Ishikawa (cell line): Measurements from ENCODE around the gene CRTC3.

Experiments used
- CEBPB ChIP-seq: IDR thresholded peaks from 2 replicates; pipeline ENCODE4 v1.6.1; 2012
- CREB1 ChIP-seq: IDR thresholded peaks from 2 replicates; pipeline ENCODE4 v1.6.1; 2012; ENCODE audit warnings: low read depth
- EGR1 ChIP-seq: IDR thresholded peaks from 2 replicates; pipeline ENCODE4 v1.6.1; 2012
- EP300 ChIP-seq: IDR thresholded peaks from 2 replicates; pipeline ENCODE4 v1.6.1; 2012; ENCODE audit warnings: borderline replicate concordance
- FOXM1 ChIP-seq: IDR thresholded peaks from 2 replicates; pipeline ENCODE4 v1.6.1; 2012; ENCODE audit warnings: low read depth, borderline replicate concordance
- MAX ChIP-seq: IDR thresholded peaks from 2 replicates; pipeline ENCODE4 v1.6.1; 2012
- NFIC ChIP-seq: IDR thresholded peaks from 2 replicates; pipeline ENCODE4 v1.6.1; 2012
- RAD21 ChIP-seq: IDR thresholded peaks from 2 replicates; pipeline ENCODE4 v1.6.1; 2012; ENCODE audit warnings: low read depth
- REST ChIP-seq: IDR thresholded peaks from 2 replicates; pipeline ENCODE4 v1.6.1; 2012; ENCODE audit warnings: low read depth, mild to moderate bottlenecking
- TAF1 ChIP-seq: IDR thresholded peaks from 2 replicates; pipeline ENCODE4 v1.6.1; 2012; ENCODE audit warnings: low read depth, mild to moderate bottlenecking
- TCF12 ChIP-seq: IDR thresholded peaks from 2 replicates; pipeline ENCODE4 v1.6.1; 2012; ENCODE audit warnings: low read depth
- TEAD4 ChIP-seq: IDR thresholded peaks from 2 replicates; pipeline ENCODE4 v1.6.1; 2012
- USF1 ChIP-seq: IDR thresholded peaks from 2 replicates; pipeline ENCODE4 v1.6.1; 2012
- YY1 ChIP-seq: IDR thresholded peaks from 2 replicates; pipeline ENCODE4 v1.6.1; 2012; ENCODE audit warnings: low read depth
- ZBTB7A ChIP-seq: IDR thresholded peaks from 2 replicates; pipeline ENCODE4 v1.6.1; 2012; ENCODE audit warnings: low read depth

The CRTC3 gene

GRCh38 chr15:90600954-90601353 is 71.2 kb downstream of the CRTC3 start:
- TF ChIP-seq RAD21 (no peak), MAX (no peak), USF1 (no peak), YY1 (no peak), FOXM1 (no peak), CEBPB (no peak), EGR1 (no peak), CREB1 (no peak), TAF1 (no peak), ZBTB7A (no peak), REST (no peak)

GRCh38 chr15:90603893-90604292 is 74.2 kb downstream of the CRTC3 start:
- TF ChIP-seq TEAD4 (peak; percentile 39; the same call in 1 of the 2 replicates), EGR1 (no peak), CREB1 (no peak), RAD21 (peak; percentile 59)

- TF ChIP-seq TCF12: no peak
- no peak for TF ChIP-seq ZBTB7A
- TF ChIP-seq TEAD4: no peak
- TF ChIP-seq EGR1: no peak
Measured at GRCh38 chr15:90606641-90607040, 76.9 kb downstream of the CRTC3 start.

- TF ChIP-seq CEBPB: no peak
- TF ChIP-seq ZBTB7A: no peak
- TF ChIP-seq CREB1: no peak
- no peak for TF ChIP-seq REST
- no peak for TF ChIP-seq RAD21
- no peak for TF ChIP-seq FOXM1
- no peak for TF ChIP-seq TEAD4
- TF ChIP-seq NFIC: no peak
- no peak for TF ChIP-seq USF1
- TF ChIP-seq EP300: no peak
- TF ChIP-seq MAX: no peak
- no peak for TF ChIP-seq TAF1
- no peak for TF ChIP-seq TCF12
- no peak for TF ChIP-seq EGR1
- no peak for TF ChIP-seq YY1
Measured at GRCh38 chr15:90607361-90607760, 77.6 kb downstream of the CRTC3 start.

GRCh38 chr15:90609242-90610180 is 79.8 kb downstream of the CRTC3 start:
- TF ChIP-seq NFIC (no peak), TCF12 (no peak), MAX (no peak), FOXM1 (no peak)

- TF ChIP-seq TCF12: no peak
- TF ChIP-seq USF1: no peak
- no peak for TF ChIP-seq TEAD4
- TF ChIP-seq YY1: no peak
- TF ChIP-seq EGR1: no peak
- no peak for TF ChIP-seq CEBPB
- no peak for TF ChIP-seq REST
- no peak for TF ChIP-seq TAF1
- no peak for TF ChIP-seq CREB1
- no peak for TF ChIP-seq EP300
Measured at GRCh38 chr15:90610190-90610589, 80.5 kb downstream of the CRTC3 start.
